ENCODE results near the gene DDC.
A peak's percentile ranks its signal among the peaks of the same experiment; 100 is the strongest.

DDC gene

DNA sequence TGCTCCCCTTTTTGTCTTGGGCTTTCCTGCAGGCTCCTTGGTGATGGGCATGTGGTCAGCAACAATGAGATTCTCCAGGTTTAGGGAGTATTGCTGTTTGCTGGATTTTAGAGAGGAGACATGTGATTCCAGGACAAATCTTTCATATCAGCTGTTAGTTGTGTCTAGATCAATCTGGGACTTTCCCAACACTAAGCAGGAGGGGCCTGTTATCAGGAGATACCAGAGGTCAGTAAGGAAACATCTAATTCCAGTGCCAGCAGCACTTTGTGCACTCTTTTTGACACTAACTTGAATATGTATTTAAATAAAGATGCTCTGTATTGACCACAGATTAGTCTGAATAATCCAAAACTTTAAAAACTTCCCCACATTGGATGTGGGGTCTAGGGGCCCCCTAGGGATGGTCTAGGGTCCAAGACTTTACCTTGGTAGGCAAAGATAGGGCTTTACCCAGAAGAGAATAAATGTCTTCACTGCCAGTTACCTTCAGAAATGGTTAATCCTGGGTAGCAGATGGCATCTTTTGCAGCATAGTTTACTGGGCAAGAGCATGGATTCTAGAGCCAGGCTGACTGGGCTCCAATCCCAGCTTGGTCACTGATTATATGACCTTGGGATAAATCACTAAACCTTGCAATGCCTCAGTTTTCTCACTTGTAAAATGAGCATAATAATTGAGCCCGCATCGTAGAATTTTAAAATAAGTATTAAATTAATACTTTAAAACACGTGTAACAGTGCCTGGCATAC, 108.7 kb downstream of the DDC start:
- DNase-seq (ENCODE audit: low read depth in 2 of 2): no peak

- no peak for DNase-seq (ENCODE audit: low read depth in 2 of 2)
Measured at GRCh38 chr7:50455658-50456057, 109.5 kb downstream of the DDC start.

DNA sequence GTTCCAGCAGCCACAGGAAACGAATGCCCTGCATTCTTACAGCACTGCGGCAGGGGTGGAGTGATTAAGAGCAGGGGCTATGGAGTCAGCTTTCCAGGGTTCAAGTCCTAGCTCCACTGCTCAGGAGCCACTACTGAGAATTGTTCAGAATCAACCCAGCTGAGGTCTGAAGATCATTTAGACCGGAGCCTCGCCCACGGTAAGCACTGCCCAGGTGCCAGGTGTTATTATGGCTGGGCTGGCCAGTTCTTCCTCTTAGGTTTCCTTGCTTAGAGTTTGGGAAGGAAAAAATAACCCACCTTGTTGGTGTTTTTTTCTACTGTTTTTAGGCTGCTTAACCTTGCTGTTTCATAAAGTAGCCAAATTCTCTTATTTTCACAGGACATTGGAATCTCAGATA, 110.2 kb downstream of the DDC start:
- no peak for DNase-seq (ENCODE audit: low read depth in 2 of 2)

DNA sequence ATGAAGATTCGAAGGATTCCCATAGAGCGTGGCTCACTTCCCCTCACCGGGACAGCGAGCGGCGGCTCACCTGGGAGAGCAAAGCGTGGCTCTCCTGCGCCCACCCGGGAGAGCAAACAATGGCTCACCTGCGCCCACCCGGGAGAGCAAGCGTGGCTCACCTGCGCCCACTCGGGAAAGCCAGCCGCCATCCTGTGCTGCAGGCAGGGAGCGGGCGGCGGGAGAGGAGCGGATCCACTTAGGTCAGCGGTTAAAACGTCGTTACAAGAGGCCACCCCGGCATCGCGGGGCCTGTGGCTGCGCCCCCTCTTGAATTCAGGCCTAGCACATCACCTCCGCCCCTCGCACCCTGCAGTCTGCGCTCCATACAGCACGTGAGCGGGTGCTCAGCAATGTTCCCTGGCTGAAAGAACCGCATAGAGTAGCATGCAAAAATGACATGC, 114.6 kb downstream of the DDC start:
- DNase-seq (ENCODE audit: low read depth in 2 of 2): no peak

GRCh38 chr7:50449881-50450589, 115.2 kb downstream of the DDC start, which contains the start of gene FIGNL1:
FIGNL1 (minus strand) TSS chr7:50450350; CDS start chr7:50447287, 3,063 bp downstream.
- peak; percentile 76 to 79 for DNase-seq (ENCODE audit: low read depth in 2 of 2)

DNA sequence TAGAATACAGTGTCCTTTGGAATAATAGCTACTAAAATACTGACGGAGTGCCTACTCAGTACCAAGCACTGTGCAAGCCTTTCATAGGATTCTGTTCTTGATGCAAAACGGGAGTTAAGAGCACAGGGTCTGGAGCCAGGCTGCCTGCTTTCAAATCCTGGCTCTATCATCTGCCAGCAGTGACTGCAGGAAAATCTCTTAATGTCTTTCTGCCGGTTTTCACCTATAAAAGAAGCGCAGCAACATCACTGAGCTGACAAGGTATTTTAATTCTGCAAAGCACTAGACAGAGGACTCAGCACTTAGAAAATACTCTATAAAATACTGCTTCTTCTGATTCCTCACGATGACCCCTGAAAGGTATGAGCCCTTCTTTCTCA, 115.7 kb downstream of the DDC start:
- DNase-seq (ENCODE audit: low read depth in 2 of 2): no peak

DNA sequence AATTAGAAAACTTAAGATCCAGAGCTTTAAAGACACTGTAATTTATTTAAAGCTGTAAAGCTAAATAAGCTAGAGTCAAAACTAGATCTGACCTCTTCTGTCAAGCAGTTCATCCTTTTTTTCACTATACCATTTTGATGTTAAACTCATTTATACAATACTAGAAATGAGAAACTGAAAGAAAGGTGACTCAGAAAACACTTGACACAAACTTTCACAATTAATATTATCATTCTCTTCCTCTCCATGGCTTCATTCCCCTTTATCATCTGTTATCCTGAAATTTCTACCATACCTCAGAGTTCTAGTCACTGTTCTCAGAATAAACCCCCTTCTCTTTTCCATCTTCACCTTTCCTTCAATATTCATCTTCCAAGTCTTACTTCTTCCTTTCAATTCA, 116.4 kb downstream of the DDC start:
- DNase-seq (ENCODE audit: low read depth in 2 of 2): no peak

DNA sequence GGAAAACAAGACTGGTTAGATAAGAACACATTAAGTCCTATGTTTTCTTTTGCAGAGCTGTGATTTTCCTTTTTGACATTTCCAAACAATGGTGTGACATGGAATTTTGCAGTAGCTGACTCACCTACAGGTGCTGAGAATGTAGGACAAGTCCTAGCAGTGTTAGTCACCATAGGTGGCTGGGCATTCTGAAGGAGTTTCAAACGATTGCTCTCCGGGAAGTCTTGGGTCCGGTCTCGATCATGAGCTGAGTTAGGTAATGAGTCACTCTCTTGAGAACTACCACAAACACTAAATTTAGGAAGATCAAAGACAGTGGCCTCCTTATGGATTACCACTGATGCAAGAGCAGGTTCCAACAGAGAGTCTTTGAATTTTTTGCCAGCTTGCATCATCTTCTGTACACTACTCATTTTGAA, 118.7 kb downstream of the DDC start:
- no peak for DNase-seq (ENCODE audit: low read depth in 2 of 2)

- no peak for DNase-seq (ENCODE audit: low read depth in 2 of 2)
Measured at GRCh38 chr7:50436133-50436806, 128.9 kb downstream of the DDC start.

DNA sequence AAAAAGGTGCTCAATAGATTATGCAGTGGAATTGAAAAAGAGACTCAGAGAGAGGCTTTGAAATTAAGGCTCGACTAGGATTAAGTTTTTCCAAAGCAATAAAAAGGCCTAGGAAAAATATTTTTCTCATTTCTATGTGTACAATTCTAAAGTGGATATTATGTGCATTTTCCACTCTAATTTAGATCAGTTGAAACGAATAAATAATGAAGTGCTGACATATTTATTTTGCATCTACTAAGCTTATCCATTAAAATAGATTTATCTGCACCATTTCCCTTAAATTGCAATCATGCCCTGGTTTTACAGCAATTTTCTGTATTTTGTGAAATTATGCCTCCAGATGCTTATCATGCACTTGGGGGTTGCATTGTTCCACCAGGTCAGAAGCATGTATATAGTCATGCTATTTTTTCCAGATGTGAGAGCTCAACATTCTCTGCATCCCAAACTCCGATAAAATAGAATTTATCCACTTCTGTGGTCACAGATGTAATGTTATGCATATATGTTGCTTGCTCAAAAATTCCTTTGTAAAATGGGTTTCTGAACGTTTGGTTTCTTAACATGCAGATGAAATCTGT, 133.4 kb downstream of the DDC start:
- DNase-seq (ENCODE audit: low read depth in 2 of 2): no peak

GRCh38 chr7:50431316-50431715, 133.9 kb downstream of the DDC start:
- DNase-seq (ENCODE audit: low read depth in 2 of 2): no peak

- DNase-seq (ENCODE audit: low read depth in 2 of 2): no peak
Measured at GRCh38 chr7:50428911-50429310, 136.3 kb downstream of the DDC start.

DNA sequence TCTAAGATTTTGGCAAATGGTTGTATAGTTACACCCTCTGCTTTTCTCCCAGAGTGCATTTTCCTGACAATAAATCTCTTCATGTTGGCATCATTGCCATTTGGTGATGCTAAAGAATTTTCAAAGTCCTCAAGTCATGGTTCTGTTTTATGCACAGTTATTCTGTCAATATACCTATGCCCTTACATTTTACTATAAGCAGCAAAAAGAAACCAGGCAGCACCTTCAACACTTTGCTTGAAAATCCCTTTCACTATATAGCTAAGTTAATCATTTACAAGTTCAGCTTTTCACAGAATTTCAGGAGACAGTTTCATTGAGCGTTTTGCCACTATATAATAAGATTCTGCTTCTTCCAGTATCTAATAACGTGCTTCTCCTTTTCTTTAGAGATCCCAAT, 137.7 kb downstream of the DDC start:
- no peak for DNase-seq (ENCODE audit: low read depth in 2 of 2)

DNA sequence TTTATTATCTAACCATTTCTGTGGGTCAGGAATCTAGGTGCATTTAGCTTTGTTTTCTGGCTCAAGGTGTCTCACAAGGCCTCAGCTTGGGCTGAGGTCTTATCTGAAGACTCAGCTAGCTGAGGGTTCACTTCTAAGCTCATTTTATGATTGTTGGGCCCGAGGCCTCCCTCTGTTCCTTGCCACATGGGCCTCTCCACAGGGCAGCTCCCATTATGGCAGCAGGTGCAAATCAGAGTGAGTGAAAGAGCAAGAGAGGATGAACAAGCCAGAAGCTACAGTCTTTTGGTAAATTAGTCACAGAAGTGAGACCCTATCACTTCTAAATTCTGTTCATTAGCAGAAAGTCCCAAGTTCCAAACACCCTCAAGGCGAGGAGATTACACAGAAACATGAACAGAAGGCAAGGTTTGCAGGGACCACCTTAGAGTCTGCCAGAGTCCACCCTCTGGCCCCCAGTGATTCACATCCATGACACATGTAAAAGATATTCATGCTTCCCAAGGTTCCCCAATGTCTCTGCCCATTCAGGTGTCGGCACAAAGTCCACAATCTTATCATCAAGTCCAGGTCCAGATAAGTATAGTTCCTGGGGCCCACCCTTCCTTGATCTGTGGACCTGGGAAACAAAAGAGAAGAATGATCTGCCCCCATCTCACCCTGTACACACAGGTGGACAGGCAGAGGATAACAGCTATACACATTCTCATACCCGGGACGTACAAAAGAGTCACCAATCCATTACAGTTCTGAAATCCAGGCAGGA, 138.7 kb downstream of the DDC start:
- no peak for DNase-seq (ENCODE audit: low read depth in 2 of 2)

DNA sequence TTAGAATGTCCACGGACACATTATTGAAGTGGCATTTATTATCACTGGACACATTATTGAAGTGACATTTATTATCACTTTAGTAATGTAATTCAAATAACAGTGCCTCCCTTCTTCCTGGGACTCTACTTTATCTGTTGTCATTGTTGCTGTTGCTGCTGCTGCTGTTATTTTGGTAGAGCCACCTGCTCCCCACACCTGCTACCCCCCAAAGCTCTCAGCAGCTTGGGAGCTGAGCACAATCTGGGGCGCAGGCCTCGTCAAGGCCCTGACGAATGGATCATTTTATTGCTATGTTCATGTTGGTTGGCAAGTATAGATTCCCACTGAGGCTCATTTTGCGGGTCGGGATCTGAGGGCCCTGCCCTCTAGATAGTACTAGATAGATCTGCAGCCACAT, 139.9 kb downstream of the DDC start:
- DNase-seq (ENCODE audit: low read depth in 2 of 2): no peak

- no peak for DNase-seq (ENCODE audit: low read depth in 2 of 2)
Measured at GRCh38 chr7:50423860-50424259, 141.3 kb downstream of the DDC start.

DNA sequence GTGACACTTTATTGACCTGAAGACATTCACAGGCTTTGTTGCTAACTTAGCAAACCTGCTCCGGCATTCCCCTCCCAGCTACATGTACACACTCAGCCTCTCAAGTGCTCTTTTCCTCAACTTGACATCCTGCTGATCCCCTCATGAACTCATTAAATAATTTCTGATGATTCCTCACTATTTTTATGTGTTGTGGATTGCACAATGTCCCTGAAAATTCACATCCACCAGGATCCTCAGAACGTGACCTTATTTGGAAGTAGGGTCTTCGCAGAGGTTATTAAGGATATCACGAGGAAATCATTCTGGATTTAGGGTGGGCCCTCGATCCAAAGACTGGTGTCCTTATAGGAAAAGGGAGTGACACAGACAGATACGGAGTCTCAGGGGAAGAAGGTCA, 142.3 kb downstream of the DDC start:
- DNase-seq (ENCODE audit: low read depth in 2 of 2): no peak

DNA sequence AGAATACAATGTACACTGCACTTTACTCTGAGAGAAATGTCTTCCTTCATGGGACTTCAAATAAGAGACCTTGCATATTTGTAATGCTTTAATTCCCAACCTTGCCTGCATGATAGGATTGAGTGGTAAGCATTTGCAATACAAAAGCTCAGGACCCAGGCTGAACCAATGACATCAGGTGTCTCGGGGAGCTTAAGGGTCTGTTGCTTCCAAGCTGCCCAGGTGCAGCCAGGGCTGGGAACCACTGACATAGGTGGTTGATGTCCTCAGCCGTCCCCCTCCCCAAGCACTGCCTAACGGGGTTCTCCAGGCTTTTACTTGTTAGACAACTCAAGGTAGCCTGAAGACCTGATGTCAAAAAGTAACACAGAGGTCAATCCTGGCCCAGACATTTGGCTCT, 144.2 kb downstream of the DDC start:
- no peak for DNase-seq (ENCODE audit: low read depth in 2 of 2)

- no peak for DNase-seq (ENCODE audit: low read depth in 2 of 2)
Measured at GRCh38 chr7:50418526-50419290, 146.5 kb downstream of the DDC start.

DNA sequence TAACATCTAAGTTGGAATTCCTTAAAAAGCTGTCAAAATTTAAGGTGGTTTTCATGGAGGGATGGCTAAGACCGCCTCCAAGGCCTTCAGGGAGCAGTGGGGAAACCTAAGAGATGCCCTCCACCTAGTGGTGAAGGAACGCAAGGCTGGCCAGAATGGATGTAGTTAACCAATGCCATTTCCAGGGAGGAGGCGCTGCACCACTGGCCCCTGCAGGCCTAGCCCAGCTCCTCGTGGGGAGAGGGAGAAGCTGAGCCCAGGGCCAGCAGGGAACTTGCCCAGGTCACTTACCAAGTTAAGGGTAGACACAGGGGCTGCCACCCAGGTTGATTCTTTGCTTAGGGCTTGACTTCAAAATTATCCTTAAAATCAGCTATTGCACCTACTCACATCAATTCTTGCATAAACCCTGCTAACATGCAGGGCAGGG, 147.1 kb downstream of the DDC start:
- DNase-seq (ENCODE audit: low read depth in 2 of 2): peak; percentile 49 to 52
